MCF 10A (cell line): Measurements from ENCODE around the gene KNG1. TPM values are rescaled to one million over a fixed set of nuclear protein-coding genes. Genes with fewer than 3 reads are reported as not detected.
A peak's percentile ranks its signal among the peaks of the same experiment; 100 is the strongest.

Source experiments
- BruUV-seq: library from RNA; stranded (reverse); fragments of 400-500 nt; replicated peaks from 2 replicates; lab custom pipeline; 2021; lab: Mats Ljungman, UMichigan
- CTCF ChIA-PET: fragments of 300-600 bp; sonication (Branson Sonifier 250); formaldehyde crosslinking; extraction: SDS; loops from one replicate; lab custom pipeline; 2021; ENCODE audit warnings: antibody characterized with exemption, inconsistent platforms; lab: Yijun Ruan, JAX
- POLR2A ChIA-PET: fragments of 300-600, 350-650 bp; sonication (Branson Sonifier 250); formaldehyde crosslinking; extraction: SDS; loops from one replicate; lab custom pipeline; 2020; ENCODE audit warnings: antibody characterized with exemption, inconsistent platforms; lab: Yijun Ruan, JAX
- DNase-seq: peaks from one replicate; pipeline ENCODE4 v3.0.0-alpha.2; 2018; ENCODE audit not compliant: unreplicated experiment
- H3K27ac Mint-ChIP-seq: one replicate; pipeline ENCODE4 v1.8.0; 2022; ENCODE audit warnings: mild to moderate bottlenecking, low read depth, mixed read lengths; ENCODE audit not compliant: unreplicated experiment
- H3K27me3 Mint-ChIP-seq: one replicate; pipeline ENCODE4 v1.8.0; 2022; ENCODE audit warnings: mixed read lengths; ENCODE audit not compliant: insufficient read depth, unreplicated experiment
- H3K36me3 Mint-ChIP-seq: one replicate; pipeline ENCODE4 v1.8.0; 2022; ENCODE audit warnings: mild to moderate bottlenecking, moderate library complexity, mixed read lengths; ENCODE audit not compliant: insufficient read depth, unreplicated experiment
- H3K4me1 Mint-ChIP-seq: one replicate; pipeline ENCODE4 v1.8.0; 2022; ENCODE audit warnings: mixed read lengths; ENCODE audit not compliant: insufficient read depth, unreplicated experiment
- H3K4me3 Mint-ChIP-seq: one replicate; pipeline ENCODE4 v1.8.0; 2022; ENCODE audit warnings: mild to moderate bottlenecking, moderate library complexity, mixed read lengths; ENCODE audit not compliant: unreplicated experiment
- H3K9me3 Mint-ChIP-seq: one replicate; pipeline ENCODE4 v1.8.0; 2022; ENCODE audit warnings: mixed read lengths; ENCODE audit not compliant: unreplicated experiment
- CTCF ChIP-seq: fragments of 200-600 bp; IDR thresholded peaks from one replicate; pipeline ENCODE4 v1.8.0; 2022; ENCODE audit warnings: antibody characterized with exemption, mild to moderate bottlenecking; ENCODE audit not compliant: unreplicated experiment
- intact Hi-C: fragments of 100-400 bp; cut with micrococcal nuclease; formaldehyde crosslinking; loops from 2 replicates; pipeline ENCODE4 v1.14.1; 2022
- total RNA-seq: library from RNA; stranded (reverse); gene quantifications from 2 replicates; pipeline ENCODE4 v1.2.3, GENCODE V29; 2022

Gene KNG1
- total RNA-seq, 1 experiment from 2014 or later, result not detected

DNA sequence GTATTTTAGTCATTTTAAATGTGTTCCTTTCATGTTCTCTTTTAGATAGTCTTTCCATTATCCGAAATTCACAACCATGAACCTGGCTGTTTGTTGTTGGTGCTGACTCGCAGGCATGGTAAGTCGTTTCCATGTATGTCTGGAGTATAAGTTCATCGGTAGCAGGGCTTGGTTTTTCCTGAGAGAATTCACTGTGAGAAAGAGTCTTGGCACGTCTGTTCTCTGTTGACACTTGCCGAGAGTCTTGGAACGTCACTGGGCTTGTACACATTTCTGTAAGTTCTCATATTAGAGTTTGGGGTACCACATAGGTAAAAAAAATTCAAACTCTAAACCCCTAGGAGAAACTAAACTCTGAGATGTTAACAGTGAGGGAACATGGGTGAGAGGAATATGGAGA is 36.8 kb downstream of the KNG1 start:
- Mint-ChIP-seq H3K27me3 (no peaks in the 10 kb centered on the region), H3K27ac (peak overlapping the region; percentile 97), H3K4me3 (peak overlapping the region; percentile 71), H3K4me1 (peaks cover 13% of the 10 kb centered on the region), H3K36me3 (no peaks in the 10 kb centered on the region), H3K9me3 (no peaks in the 10 kb centered on the region)
- peak; percentile 55 for DNase-seq
- intact Hi-C loops, result no loop called here
- CTCF ChIA-PET, result interaction anchor here (0.7 to 7.2 kb wide), 6 partner anchors 132 to 1150 kb away, joined by 3 to 61 read pairs (median 4); no protein-coding TSS in a partner anchor
- POLR2A ChIA-PET, result interaction anchor here (0.6 to 7.4 kb wide), 8 partner anchors 15 to 184 kb away, joined by 3 to 82 read pairs (median 4); partner anchors contain the start of genes DNAJB11 and EIF4A2
- no peak for TF ChIP-seq CTCF
- no TSS peak for BruUV-seq

GRCh38 chr3:186754871-186755270 is 37.7 kb downstream of the KNG1 start:
- Mint-ChIP-seq H3K36me3 (no peaks in the 10 kb centered on the region), H3K4me3 (no peak overlapping the region), H3K27ac (peak overlapping the region; percentile 97), H3K9me3 (no peaks in the 10 kb centered on the region), H3K27me3 (no peaks in the 10 kb centered on the region), H3K4me1 (peaks cover 13% of the 10 kb centered on the region)
- no peak for TF ChIP-seq CTCF
- intact Hi-C loops, result no loop called here
- CTCF ChIA-PET, result interaction anchor here (7.2 kb wide), 1 partner anchor 139 kb away, joined by 61 read pairs; no protein-coding TSS in a partner anchor
- POLR2A ChIA-PET, result interaction anchor here (0.7 to 7.4 kb wide), 7 partner anchors 14 to 942 kb away, joined by 3 to 82 read pairs (median 4); partner anchors contain the start of genes DNAJB11 and EIF4A2
- DNase-seq, result no peak
- no TSS peak for BruUV-seq

- DNase-seq, result no peak
- no TSS peak for BruUV-seq
- H3K4me1 Mint-ChIP-seq, result peaks cover 13% of the 10 kb centered on the region
- no peak overlapping the region for H3K27ac Mint-ChIP-seq
- intact Hi-C loops, result no loop called here
- ChIA-PET CTCF (interaction anchor here (0.6 to 0.7 kb wide), 2 partner anchors 10 to 141 kb away, joined by 4 to 5 read pairs; no protein-coding TSS in a partner anchor), POLR2A (interaction anchor here (0.6 to 2.2 kb wide), 2 partner anchors 26 to 82 kb away, joined by 3 to 5 read pairs; partner anchors contain the start of gene EIF4A2)
- no peak for TF ChIP-seq CTCF
- H3K4me3 Mint-ChIP-seq, result no peak overlapping the region
- no peaks in the 10 kb centered on the region for H3K27me3 Mint-ChIP-seq
- H3K9me3 Mint-ChIP-seq, result no peaks in the 10 kb centered on the region
- H3K36me3 Mint-ChIP-seq, result no peaks in the 10 kb centered on the region
Observed at GRCh38 chr3:186757214-186757613, 40.1 kb downstream of the KNG1 start.

- Mint-ChIP-seq H3K4me1 (peaks cover 13% of the 10 kb centered on the region), H3K36me3 (no peaks in the 10 kb centered on the region), H3K27ac (no peak overlapping the region), H3K4me3 (no peak overlapping the region), H3K27me3 (no peaks in the 10 kb centered on the region), H3K9me3 (no peaks in the 10 kb centered on the region)
- POLR2A ChIA-PET, result interaction anchor here (2.2 kb wide), 1 partner anchor 25 kb away, joined by 5 read pairs; the partner anchor contains the start of gene EIF4A2
- BruUV-seq, result no TSS peak
- DNase-seq, result no peak
- no peak for TF ChIP-seq CTCF
- CTCF ChIA-PET, result interaction anchor here (0.6 kb wide), 1 partner anchor 10 kb away, joined by 4 read pairs; no protein-coding TSS in a partner anchor
- intact Hi-C loops, result no loop called here
Observed at GRCh38 chr3:186757686-186758220, 40.6 kb downstream of the KNG1 start.
